Ovary (tissue), 3 donors: Measurements from ENCODE around the gene SLC10A2.

Source experiments
- CTCF ChIP-seq, 3 donors: fragments of 450-650 bp in 2 of 3; fragments of 200-600 bp in 1 of 3; IDR thresholded peaks; one replicate each; pipeline versions ENCODE4 v1.5.1 to v1.8.0; 2016 to 2022; ENCODE audit warnings: antibody characterized with exemption in 3 of 3, mild to moderate bottlenecking in 1 of 3
- EP300 ChIP-seq: sonication (generic); formaldehyde crosslinking; IDR thresholded peaks from one replicate; pipeline ENCODE4 v1.6.1; 2017; ENCODE audit warnings: antibody characterized with exemption
- POLR2A ChIP-seq: fragments of 450-650 bp; IDR thresholded peaks from one replicate; pipeline ENCODE4 v1.6.1; 2017; ENCODE audit warnings: antibody characterized with exemption, mild to moderate bottlenecking, moderate library complexity
- donor health status: DM: no; HTN: no; CAD: no.

GRCh38 chr13:103006641-103007426 is 59.4 kb downstream of the SLC10A2 start:
- no peak for TF ChIP-seq POLR2A
- TF ChIP-seq CTCF (IDR thresholded peaks at IDR 0.05): no peak
- no peak for TF ChIP-seq EP300
